Left ventricle myocardium inferior (tissue), 1 donor: Measurements from ENCODE around the gene CBLC. TPM values are rescaled to one million over a fixed set of nuclear protein-coding genes. Genes with fewer than 3 reads are reported as not detected.
"Not testable (repeated sequence)": the region's sequence is repeated elsewhere in the genome, so short reads cannot be mapped to it uniquely, and the experiment has no call there.

Experiments
- DNase-seq: peaks from one replicate; pipeline ENCODE4 v3.0.0-alpha.2; 2020
- H3K27ac ChIP-seq: fragments of 200-600 bp; replicated peaks from 2 replicates; pipeline ENCODE4 v1.8.0; 2021
- H3K27me3 ChIP-seq: fragments of 200-600 bp; 2 replicates; pipeline ENCODE4 v1.8.0; 2021; ENCODE audit warnings: low read depth
- H3K36me3 ChIP-seq: fragments of 200-600 bp; 2 replicates; pipeline ENCODE4 v1.8.0; 2021
- H3K4me1 ChIP-seq: fragments of 200-600 bp; 2 replicates; pipeline ENCODE4 v1.8.0; 2021
- H3K4me3 ChIP-seq: fragments of 200-600 bp; 2 replicates; pipeline ENCODE4 v1.8.0; 2021; ENCODE audit warnings: mild to moderate bottlenecking, moderate library complexity
- H3K9me3 ChIP-seq: fragments of 200-600 bp; replicated peaks from 2 replicates; pipeline ENCODE4 v1.8.0; 2021
- CTCF ChIP-seq: fragments of 200-600 bp; IDR thresholded peaks from 2 replicates; pipeline ENCODE4 v1.8.0; 2021; ENCODE audit warnings: antibody characterized with exemption, mild to moderate bottlenecking, borderline replicate concordance
- intact Hi-C: fragments of 100-400 bp; cut with micrococcal nuclease; formaldehyde crosslinking; loops from one replicate; pipeline ENCODE4 v1.11.0; 2022
- total RNA-seq: library from RNA; stranded (reverse); fragmentation: NEBNext Ultra II Directional; extraction: Animal tissue kit (Norgen Biotek cat#: 25700); gene quantifications from one replicate; pipeline ENCODE4 v1.2.1, GENCODE V29; 2021
- donor health status: DM: no; HTN: yes; CAD: no; lungs with severe emphysema.

The CBLC gene
- total RNA-seq, 1 donor from 2014 or later: not detected

DNA sequence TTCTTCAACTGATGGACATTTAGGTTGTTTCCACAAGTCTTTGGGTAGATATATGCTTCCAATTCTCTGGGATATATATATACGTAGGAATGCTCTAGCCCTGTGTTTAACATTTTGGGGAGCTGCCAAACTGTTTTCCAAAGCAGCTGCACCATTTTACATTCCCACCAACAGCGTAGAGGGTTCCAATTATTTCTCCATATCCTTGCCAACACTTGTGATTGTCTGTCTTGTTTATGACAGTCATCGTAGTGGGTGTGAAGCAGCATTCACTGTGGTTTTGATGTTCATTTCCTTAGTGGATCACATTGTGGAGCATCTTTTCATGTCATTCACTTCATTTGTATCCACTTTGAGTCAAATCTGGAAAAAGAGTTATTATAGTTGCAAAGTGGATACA lies 4.7 kb upstream of the CBLC start:
- Histone ChIP-seq H3K4me3 (no peak overlapping the region), H3K36me3 (no peaks in the 10 kb centered on the region), H3K4me1 (no peaks in the 10 kb centered on the region), H3K27ac (no peak overlapping the region), H3K9me3 (peaks cover 6% of the 10 kb centered on the region), H3K27me3 (peaks cover 19% of the 10 kb centered on the region)
- no peak for DNase-seq
- intact Hi-C loops: loop anchor here (5.0 kb wide), 1 partner anchor 51 kb away; no protein-coding TSS in a partner anchor
- TF ChIP-seq CTCF: no peak

DNA sequence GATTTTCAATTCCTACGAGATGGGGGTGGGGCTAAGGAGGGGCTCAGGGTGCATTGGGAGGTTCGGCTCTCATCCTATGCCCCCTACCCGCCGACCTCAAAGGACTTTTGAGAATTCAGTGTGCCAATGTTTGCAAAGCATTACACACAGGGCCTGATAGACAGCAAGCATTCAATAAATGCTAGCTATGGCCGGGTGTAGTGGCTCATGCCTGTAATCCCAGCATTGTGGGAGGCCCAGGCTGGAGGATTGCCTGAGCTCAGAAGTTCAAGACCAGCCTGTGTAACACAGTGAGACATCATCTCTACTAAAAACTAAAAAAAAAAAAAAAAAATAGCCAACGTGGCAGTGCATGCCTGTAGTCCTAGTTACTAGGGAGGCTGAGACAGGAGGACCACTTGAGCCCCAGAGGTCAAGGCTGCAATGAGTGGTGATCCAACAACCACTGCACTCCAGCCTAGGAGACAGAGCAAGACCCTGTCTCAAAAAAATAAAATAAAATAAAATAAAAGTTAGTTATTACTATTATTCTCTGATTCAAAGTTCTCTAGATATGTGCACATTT lies 1.9 kb upstream of the CBLC start:
- no peak for DNase-seq
- peaks cover 22% of the 10 kb centered on the region for H3K27me3 ChIP-seq
- no peak overlapping the region for H3K4me3 ChIP-seq
- intact Hi-C loops: no loop called here
- no peak for TF ChIP-seq CTCF
- H3K9me3 ChIP-seq: no peaks in the 10 kb centered on the region
- no peaks in the 10 kb centered on the region for H3K36me3 ChIP-seq
- no peak overlapping the region for H3K27ac ChIP-seq
- H3K4me1 ChIP-seq: no peaks in the 10 kb centered on the region

GRCh38 chr19:44776402-44777096 lies 1.1 kb upstream of the CBLC start:
- Histone ChIP-seq H3K4me1 (no peaks in the 10 kb centered on the region), H3K27ac (no peak overlapping the region), H3K27me3 (peaks cover 22% of the 10 kb centered on the region), H3K9me3 (no peaks in the 10 kb centered on the region), H3K4me3 (no peak overlapping the region), H3K36me3 (no peaks in the 10 kb centered on the region)
- intact Hi-C loops: no loop called here
- no peak for DNase-seq
- TF ChIP-seq CTCF: no peak

- no peaks in the 10 kb centered on the region for H3K36me3 ChIP-seq
- TF ChIP-seq CTCF: no peak
- H3K27me3 ChIP-seq: peaks cover 18% of the 10 kb centered on the region
- no peak overlapping the region for H3K27ac ChIP-seq
- H3K9me3 ChIP-seq: no peaks in the 10 kb centered on the region
- H3K4me1 ChIP-seq: peaks cover under 1% of the 10 kb centered on the region
- DNase-seq: no peak
- no peak overlapping the region for H3K4me3 ChIP-seq
- intact Hi-C loops: no loop called here
Observed at GRCh38 chr19:44779150-44779549, 1.5 kb downstream of the CBLC start.

- H3K36me3 ChIP-seq, H3K27ac ChIP-seq, H3K4me3 ChIP-seq, H3K9me3 ChIP-seq, DNase-seq, H3K4me1 ChIP-seq, intact Hi-C loops: not testable (repeated sequence)
- H3K27me3 ChIP-seq: peaks cover 15% of the 10 kb centered on the region
Observed at GRCh38 chr19:44781694-44782093, 4.0 kb downstream of the CBLC start.

DNA sequence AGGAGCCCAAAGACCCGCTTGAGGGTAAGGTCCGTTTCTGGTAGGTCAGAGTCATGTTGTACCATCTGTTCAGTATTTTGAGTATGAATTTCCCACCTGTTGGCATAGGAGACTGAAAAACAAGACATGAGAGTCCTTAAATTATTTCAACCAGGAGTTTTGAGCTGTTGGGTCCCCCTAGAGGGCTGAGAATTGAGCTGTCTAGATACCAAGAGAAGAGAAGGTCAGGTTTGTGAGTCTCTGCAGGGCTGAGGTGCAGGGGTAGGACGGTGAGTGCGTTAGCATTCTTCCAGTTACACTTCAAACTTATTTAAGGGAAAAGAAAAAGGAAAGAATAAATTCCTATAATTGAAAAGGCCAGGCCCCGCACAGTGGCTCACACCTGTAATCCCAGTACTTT lies 5.0 kb downstream of the CBLC start:
- Histone ChIP-seq H3K27me3 (peaks cover 5% of the 10 kb centered on the region), H3K4me1 (peaks cover 6% of the 10 kb centered on the region), H3K4me3 (no peak overlapping the region), H3K9me3 (no peaks in the 10 kb centered on the region), H3K36me3 (no peaks in the 10 kb centered on the region), H3K27ac (no peak overlapping the region)
- no peak for TF ChIP-seq CTCF
- no peak for DNase-seq
- intact Hi-C loops: no loop called here
